ENCODE data around the gene SLC27A5. TPM values are rescaled to one million over a fixed set of nuclear protein-coding genes. Genes with fewer than 3 reads are reported as not detected.
A peak's percentile ranks its signal among the peaks of the same experiment; 100 is the strongest.

The SLC27A5 gene
- total and polyA plus RNA-seq, 2 of the 13 experiments (the other 11 are each of a cell fraction or from before 2014, with no cell fraction given), result 30.3 to 40.2 TPM

GRCh38 chr19:58451358-58452101 is 60.3 kb downstream of the SLC27A5 start, which contains the start of gene ZNF324B (continued):
- TF ChIP-seq ZBTB2 (CRISPR knock-in tag; IDR thresholded peaks at IDR 0.05; ENCODE audit: low read depth) (0 out of 2 replicates have a peak, but pooled peaks have one; percentile 39), ZNF530 (CRISPR knock-in tag; IDR thresholded peaks at IDR 0.05; ENCODE audit: low read depth) (no peak), ZNF749 (CRISPR knock-in tag; IDR thresholded peaks at IDR 0.05; ENCODE audit: borderline replicate concordance) (no peak), ZNF609 (CRISPR knock-in tag; IDR thresholded peaks at IDR 0.05; ENCODE audit: borderline replicate concordance) (no peak), ATF4 (CRISPR knock-in tag; IDR thresholded peaks at IDR 0.05) (peak in 1 of 2 experiments; percentile 55; a peak in 1 of 4 replicates), YEATS2 (CRISPR knock-in tag; IDR thresholded peaks at IDR 0.05; ENCODE audit: borderline replicate concordance) (peak; percentile 40; the same call in 1 of the 2 replicates), CREB1 (IDR thresholded peaks at IDR 0.05) (peak; percentile 65), CREB1 (CRISPR knock-in tag; IDR thresholded peaks at IDR 0.05) (peak; percentile 56; the same call in 1 of the 2 replicates), ZBED4 (CRISPR knock-in tag; IDR thresholded peaks at IDR 0.05; ENCODE audit: borderline replicate concordance) (peak; percentile 48; the same call in 1 of the 2 replicates), ZNF839 (CRISPR knock-in tag; IDR thresholded peaks at IDR 0.05; ENCODE audit: borderline replicate concordance) (no peak), ZNF232 (CRISPR knock-in tag; IDR thresholded peaks at IDR 0.05; ENCODE audit: borderline replicate concordance) (no peak), FIP1L1 (IDR thresholded peaks at IDR 0.05; ENCODE audit: borderline replicate concordance, insufficient read depth, low read depth, low read length) (no peak), ZBTB37 (CRISPR knock-in tag; IDR thresholded peaks at IDR 0.05) (no peak), ZMYM2 (CRISPR knock-in tag; IDR thresholded peaks at IDR 0.05) (no peak), ZNF547 (CRISPR knock-in tag; IDR thresholded peaks at IDR 0.05) (peak; percentile 35; the same call in 1 of the 2 replicates)

Data from HepG2 (cell line).